GM11168 (cell line): ENCODE results near the gene SLC6A11.

ENCODE experiments used
- in situ Hi-C: fragments of 300-500 bp; cut with MboI; formaldehyde crosslinking; loops from one replicate; pipeline ENCODE4 v1.12.0; 2022; ENCODE audit warnings: low sequenced_read_pairs; ENCODE audit not compliant: unreplicated experiment

SLC6A11 gene

DNA sequence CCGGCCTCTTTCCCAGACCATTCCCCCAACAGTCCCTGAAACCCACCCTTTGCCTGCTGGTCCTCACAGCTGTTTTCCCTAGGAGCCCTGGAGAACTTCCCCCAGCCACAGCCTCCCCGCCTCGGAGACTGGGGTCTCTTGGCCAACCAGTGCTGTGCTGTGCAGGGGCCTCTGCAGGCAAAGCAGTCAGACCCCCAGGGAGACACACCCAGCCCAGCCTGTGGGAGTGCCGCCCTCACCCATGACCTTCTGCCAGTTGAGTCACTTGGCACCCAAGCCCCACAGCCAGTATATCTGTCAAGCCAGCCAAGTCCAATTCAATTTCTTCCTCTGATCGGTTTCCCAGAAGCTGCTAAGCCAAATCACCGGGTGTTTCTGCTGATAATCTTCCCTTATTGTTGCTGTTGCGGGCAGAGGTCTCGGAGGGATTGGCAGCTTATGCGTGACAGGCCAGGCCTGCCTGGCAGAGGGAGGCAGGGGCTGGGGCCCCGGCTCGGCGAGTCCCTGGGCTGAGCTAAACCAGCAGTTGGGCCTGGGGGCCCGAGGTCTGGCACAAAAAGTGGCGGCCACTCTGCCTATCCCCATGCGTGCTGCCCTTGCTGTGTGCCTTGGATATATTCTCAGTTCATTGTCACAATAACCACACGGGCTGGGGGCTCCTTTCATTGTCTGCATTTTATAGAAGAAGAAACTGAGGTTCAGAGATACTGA is 110.9 kb downstream of the SLC6A11 start:
- in situ Hi-C loops: no loop called here

DNA sequence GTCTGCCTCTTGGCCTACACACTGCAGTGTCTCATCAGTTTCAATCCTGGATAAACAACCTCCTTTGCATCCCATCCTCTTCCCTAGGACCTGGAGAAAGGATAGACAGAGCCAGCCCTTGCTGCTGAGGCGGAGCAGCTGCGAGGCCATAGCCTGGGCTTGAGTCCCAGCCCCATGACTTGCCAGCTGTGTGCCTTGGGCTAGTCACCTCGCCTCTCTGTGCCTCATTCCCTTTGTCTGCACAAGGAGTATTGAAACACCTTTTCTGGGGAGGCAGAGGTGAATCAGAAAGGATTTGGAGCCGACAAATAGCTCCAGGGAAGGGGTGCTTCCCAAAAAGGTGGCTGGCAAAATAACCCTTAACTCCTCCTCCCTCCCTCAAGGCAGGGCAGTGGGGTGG is 111.5 kb downstream of the SLC6A11 start:
- in situ Hi-C loops: no loop called here

DNA sequence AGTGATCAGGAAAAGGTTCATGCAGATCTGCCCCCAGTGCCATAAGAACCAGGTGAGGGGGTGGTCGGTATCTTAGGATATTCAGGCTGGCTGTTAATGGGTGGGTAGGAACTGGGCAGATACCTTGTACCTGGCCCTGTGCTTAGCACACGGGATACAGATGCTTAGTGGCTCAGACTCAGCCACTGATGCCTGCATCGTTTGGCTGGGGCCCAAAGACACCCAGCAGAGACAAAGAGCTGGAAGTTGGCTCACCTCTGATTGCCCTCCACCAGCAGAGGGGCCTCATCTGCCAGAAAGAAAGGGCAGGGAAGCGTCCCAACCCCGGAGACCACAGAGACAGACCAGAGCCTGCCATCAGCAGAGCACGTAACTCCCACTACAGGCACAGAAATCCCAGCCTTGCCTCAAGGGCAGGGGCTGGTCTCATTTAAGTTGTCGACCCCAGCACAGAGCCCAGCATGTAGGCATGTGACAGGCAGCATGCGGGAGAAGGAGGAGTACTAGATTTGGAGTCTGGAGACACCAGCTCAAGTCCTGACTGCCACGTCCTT is 112.5 kb downstream of the SLC6A11 start:
- in situ Hi-C loops: no loop called here

DNA sequence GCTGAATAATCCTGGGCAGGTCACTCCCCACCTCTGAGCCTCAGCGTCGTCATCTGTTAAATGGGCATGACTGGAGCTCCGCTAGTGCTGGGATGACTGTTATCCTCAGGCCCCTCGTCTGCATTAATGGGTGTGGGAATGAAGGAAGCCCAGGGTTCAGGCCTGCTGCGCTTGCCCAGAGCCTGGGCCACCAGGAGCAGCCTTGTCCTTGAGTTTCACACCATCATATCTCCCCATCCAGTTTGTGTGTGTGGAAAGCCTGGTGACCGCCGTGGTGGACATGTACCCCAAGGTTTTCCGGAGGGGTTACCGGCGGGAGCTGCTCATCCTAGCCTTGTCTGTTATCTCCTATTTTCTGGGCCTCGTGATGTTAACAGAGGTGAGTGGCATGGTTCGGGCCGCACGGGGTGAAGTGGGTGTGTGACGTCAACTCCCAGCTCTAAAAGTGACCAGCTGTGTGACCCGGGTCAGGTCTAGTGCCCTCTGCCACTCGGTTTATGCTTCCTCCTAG is 113.0 kb downstream of the SLC6A11 start:
- in situ Hi-C loops: no loop called here

DNA sequence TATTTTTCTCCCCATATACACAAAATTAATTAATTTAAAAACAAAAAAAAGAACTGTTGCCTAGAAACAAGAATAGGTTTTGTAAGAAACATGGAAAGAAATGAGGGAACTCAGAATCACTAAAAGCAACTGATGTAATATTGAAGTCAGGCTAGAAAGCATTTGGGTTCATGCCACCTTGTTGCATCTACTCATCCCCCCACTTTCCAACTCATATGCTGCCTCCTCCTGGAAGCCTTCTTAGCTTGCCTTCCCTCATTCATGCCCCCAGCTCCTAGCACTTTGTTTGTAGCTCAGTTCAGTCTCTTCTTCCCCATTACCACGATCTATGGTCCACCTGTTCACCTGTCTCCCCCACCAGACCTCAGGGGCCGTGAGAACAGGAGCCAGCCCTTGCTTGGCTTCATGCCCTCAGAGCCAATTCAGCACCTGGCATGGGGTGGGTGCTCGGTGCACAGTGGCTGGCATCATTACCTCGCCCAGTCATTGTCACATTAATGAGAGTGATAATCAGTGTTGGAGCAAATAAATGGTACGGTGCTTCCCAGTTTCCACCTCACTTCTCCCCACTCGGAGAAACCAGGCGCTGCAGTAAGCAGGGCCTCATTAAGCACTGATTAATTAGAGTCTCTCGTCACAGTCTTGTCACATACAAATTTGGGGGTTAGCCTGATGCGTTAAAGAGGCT is 114.1 kb downstream of the SLC6A11 start:
- in situ Hi-C loops: no loop called here

DNA sequence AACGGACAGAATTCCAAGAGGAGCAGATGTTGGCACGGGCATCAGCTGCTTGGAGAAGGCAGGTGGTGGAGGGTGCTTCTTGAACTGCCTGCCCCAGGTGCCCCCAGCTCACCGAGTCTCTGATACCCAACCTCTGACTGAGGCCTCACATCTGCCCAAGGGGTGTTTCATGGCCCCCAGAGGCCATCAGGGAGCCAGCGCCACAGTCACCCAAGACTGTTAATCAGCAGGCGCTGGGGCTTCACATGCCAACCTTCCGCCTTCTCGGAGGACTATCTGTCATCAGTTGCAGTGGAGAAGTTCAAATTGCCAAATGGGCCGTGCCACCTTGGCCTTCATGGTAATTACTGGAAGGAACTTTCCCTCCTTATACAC is 114.6 kb downstream of the SLC6A11 start:
- in situ Hi-C loops: no loop called here

DNA sequence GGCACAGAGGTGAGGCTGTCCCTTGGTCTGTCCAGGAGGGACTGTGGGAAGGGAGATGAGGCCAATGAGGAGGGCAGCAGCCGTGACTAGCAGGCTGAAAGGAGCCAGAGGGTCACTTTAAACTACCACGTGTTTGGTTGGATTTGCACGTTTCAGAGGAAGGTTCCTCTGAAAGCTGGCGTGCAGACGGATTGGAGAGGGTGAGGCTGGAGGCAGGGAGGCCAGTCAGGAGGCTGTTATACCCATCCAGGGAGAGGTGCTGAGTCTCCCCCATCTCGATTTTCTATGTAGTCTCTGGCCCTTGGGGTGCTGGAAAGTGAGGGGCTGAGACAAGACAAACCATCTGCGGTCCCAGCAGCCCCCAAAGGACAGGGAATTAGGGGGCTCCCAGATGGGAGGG is 116.6 kb downstream of the SLC6A11 start:
- in situ Hi-C loops: no loop called here

DNA sequence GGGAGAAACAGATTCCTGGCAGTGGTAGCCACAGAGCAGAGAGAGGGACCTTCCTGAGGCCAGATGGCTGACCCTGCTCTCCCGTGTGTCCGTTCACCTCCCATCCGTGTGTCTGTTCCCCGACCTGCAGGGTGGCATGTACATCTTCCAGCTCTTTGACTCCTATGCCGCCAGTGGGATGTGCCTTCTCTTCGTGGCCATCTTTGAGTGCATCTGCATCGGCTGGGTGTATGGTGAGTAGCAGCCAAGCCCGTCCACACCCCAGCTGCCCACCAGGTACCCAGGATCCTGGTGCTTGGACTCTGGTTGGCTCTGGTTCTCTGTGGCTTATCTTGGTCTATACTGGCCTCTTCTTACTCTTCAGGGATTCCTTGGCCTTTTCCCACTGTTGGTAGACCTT is 117.0 kb downstream of the SLC6A11 start:
- in situ Hi-C loops: no loop called here

DNA sequence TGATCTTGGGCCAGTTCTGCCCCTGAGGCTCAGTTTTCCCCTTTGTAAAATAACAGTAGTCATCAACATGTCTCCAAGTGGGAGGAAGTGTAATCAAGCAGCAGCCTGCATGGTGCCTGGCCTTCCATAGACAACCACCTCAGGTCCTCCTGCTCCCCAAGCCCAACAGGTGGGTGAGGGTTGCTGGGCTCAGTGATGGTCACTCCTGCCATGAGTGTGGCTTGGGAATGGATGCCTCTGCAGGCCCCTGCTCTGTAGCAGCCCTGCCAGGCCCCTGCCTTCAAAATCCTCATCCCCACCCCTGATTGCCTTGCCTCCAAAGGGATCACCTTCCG is 117.4 kb downstream of the SLC6A11 start:
- in situ Hi-C loops: no loop called here

DNA sequence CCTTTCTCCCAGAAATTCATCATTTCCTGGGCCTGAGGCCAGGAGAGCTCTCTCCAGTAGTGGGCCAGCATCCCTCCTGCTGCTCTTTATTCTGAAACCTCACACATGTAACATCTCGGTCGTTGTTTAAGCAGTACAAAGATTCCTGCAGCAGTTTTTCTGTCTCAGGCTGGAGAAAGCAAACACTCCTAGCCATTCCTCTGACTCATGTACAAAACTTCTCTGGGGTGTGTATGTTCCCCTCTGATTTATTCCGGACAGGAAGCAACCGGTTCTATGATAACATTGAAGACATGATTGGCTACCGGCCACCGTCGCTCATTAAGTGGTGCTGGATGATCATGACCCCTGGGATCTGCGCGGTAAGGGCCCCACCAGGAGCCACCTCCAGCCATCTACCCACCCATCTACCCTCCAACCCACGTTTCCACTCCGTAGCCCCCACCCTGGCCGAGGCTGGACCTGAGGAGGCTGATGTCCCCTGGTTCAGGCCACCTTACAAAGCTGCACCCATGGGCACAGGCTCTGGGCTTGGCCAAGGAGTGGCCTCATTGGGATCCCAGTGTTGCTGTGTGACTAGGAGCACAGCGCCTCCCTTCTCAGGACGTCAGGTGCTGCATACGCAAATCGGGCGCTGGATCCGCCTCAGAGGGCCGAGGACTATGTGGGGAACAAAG is 117.9 kb downstream of the SLC6A11 start:
- in situ Hi-C loops: no loop called here

DNA sequence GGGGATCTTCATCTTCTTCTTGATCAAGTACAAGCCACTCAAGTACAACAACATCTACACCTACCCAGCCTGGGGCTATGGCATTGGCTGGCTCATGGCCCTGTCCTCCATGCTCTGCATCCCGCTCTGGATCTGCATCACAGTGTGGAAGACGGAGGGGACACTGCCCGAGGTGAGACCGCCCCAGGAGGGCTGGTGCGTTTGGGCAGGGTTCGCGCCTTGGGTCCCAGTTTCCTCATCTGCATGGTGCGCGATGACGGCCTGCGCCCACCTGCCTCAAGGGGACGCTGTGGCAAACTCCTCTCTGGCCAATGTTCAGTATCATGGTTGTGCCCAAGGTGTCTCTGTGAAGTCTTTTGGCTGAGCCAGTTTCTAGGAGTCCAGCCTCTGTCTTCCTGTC is 119.0 kb downstream of the SLC6A11 start:
- in situ Hi-C loops: no loop called here

DNA sequence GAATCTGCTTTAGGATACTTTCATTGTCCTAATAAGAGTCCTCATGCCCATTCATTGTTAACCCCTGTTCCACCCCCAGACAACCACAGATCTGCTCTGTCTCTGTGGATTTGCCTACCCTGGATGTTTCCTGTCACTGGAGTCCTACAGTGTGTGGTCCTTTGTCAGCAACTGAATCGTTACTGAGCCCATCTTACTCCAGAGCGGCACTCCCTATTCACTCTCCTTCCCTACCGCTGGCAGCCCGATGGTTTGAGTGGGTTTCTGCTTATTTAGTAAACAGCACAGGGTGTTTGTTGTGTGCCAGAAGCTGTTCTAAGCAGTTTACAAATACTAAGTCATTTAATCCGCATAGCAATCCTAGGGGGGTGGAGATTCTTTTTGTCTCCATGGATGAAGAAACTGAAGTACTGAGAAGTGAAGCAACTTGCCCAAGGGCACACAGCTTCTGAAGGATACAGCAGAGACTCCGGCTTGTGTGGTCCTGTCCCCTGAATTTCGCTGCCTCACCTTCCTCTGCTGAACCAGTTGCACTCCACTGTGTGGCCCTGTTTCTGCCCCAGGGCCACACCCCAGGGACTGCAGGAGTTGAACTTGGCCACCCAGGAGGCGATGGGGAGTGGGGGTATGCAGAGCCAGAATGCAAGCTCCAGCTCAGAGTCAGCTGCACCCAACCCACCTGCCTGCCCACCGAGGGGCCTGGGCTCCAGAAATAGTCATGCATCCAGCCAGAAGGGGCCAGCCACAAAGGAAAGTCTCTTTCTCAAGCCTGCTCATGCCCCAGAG is 120.0 kb downstream of the SLC6A11 start:
- in situ Hi-C loops: no loop called here

DNA sequence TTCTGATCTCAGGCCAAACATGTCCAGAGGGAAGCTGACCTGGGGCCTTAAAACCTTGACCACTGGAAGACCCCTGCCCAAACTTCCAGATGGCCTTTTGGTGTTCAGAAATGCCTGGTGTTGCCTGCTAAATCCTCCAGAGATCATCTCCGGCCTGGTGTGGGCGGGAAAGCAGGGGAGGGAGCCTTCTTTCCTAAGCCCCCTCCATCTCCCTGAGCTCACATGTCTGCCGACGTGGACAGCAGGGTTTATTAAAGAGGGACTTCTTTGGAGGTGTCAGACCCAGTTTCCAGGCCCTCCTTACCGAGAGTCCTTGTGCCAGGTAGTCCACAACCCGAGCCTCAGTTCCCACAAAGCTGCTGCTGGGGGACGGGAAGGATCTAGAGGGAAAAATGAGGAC is 120.7 kb downstream of the SLC6A11 start:
- in situ Hi-C loops: no loop called here

DNA sequence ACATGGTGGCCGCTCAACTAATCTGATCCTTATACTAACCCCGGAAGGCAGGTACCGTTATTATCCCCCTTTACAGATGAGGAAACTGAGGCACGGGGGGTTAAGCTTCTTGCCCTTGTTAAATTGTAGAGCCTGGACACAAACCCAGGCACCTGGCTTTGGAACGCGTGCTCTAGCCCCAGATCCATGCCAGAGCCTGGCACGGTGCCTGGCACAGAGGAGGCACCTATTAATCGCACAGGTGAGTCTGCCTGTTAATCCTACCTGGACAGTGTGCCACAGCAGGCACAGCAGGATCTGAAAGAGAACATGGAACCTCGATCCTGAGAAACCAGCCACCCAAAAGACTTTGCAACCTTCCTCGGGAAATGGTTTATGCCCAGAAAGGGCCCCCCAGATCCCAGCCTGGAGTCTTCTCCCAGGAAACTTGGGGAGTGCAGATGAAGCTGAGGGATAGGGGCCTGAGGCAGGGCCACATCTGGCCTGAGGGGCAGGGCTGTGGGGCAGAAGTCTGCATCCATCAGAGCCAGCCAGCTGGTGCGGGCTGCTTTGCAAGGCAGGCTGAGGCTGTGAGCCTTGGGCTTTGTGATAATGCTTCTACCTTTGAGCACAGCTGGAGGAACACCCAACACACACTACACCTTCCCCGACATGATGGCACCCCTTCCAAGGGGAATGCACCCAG is 121.3 kb downstream of the SLC6A11 start:
- in situ Hi-C loops: no loop called here

DNA sequence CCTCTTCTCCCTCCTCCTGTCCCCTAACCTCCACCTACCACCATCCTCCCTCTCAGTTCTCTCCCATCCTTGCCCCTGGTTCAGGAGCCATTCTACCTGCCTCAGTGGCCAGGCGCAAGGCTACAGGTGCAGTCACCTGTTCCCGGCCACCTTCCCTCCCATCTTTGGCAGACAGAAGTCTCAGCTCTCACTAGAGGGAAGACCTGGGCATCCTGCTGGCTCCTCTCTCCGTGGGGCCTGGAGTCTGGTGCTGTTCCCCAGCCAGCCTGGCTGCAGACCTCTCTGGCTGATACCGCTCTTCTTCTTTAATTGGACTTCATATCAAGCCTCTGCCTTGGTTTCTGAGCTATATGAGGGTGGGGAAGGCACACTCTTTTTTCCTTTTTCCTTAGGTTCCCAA is 123.5 kb downstream of the SLC6A11 start:
- in situ Hi-C loops: no loop called here

DNA sequence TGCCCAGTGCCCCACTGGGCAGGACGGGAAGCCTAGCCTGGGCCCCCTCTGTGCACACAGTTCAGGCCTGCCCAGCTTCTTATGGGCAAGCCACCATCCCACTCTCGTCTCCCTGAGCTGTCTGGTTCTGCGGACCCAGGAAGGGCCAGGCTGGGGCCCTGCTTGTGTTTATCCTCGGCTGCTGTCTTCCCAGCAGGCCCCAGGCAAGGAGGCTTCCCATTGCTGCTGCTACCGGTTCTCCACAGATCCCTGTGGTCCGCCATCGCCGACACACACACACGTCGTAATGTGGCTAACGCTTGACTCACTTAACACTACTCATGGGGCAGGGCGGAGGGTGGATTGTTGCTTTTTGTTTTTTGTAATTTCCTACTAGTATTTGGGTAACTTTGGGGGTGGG is 124.1 kb downstream of the SLC6A11 start:
- in situ Hi-C loops: no loop called here

DNA sequence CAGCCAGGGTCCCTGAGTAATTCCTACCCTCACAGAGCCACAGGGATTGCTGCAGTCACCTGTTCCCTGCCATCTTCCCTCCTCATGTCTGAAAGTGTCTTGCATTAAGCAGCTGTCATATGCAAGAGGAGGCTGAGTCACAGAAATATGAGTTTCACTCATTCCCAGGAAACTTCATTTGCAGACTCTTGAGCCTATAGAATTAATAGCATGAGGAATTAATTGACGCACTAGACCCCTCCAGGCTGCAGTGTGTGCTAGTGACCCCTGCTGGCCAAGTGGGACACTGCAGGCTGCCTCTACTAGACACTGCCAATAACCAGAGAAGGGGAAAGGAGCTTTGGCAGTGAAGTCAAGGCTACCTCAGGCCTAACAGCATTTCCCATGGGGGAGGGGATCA is 125.9 kb downstream of the SLC6A11 start:
- in situ Hi-C loops: no loop called here

DNA sequence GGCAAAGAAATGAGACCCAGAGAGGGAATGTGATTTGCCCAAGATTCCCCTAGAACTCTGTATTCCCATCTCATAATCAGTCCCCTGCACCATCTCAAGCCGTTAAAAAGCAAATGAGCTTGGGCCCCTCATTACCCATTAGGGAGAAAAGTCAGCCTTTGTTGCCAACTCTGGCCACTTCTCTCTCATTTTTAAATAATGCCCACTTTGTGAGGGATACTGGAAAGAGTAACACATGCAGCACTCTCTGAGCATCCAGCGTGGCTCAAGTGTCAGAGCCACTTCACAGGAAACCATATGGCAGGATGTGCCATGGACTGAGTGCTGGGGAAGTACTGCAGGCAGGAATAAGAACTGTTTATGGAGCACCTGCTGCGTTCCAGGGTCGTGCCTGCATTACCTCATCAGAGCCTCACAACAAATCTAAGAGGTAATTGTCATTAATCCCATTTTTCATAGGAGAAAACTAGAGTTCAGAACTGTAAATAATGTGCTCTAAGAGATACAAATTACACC is 126.7 kb downstream of the SLC6A11 start:
- in situ Hi-C loops: no loop called here

DNA sequence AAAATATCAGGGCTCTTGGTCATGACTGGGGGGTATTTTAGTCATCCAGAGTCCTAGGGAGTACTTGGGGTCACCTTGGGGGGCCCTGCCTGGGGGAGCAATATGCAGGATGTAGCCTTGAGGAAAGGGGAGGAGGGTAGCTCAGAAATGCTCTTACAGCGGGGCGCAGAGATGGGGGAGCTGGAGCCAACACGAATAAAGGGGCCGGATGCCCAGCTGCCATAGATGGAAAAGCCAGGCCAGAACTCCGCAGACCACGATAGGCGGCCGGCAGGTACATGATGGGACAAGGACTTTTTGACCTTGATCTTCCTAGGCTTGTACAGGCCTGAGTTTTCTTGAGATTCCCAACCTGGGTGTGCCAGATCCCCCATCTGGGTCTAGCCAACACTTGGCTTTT is 128.8 kb downstream of the SLC6A11 start:
- in situ Hi-C loops: no loop called here
